HG02970 (cell line): Measurements from ENCODE around the gene GNA14.
"Not testable (repeated sequence)": the region's sequence is repeated elsewhere in the genome, so short reads cannot be mapped to it uniquely, and the experiment has no call there.

ENCODE experiments used
- ATAC-seq: cut with Tn5 transposase; IDR thresholded peaks from one replicate; pipeline ENCODE4 v1.9.1; 2021; ENCODE audit warnings: mild to moderate bottlenecking, moderate library complexity, moderate number of reproducible peaks; ENCODE audit not compliant: unreplicated experiment, low FRiP score

The GNA14 gene

DNA sequence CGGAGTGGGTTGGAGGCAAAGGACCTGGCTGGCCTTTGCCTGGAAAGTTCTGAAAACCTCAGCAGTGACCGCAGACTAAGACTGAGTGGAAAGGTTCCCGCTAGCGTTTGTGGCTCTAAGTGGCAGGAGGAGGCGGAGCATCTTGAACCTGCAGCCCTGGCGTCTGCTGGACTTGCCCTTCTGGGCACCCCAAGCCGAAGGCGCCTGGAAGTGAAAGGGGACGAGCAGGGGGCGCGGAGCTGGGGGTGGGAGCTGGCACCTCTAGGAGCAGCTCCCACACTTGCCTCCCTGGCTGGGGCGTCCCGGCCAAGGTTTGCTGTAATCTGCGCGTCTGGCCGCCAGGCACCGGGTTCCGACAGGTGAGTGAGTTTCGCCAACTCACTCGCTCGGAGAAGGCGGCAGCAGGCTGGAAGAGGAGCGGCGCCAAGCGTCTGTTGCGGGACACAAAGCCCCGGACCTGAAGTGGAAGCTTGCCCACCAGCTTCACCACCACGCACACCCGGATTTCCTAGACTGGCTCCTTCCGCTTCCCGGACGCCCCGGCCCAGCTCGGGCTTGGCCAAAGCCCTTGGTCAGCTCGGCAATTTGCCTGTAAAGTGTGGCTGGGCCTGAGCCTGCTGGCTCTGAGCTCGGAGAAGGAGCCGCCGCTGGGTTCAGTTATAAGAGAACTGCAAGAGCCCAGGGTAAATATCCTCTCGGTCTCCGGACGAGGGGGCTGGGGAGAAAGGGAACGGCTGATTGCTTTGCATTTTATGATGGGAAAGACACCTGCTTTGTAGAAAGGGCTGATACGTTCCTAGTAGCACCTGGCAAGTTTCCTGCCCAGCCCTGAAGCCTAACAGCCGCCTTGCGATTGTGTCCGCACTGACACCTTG is at the start of gene GNA14:
GNA14 (minus strand) TSS at position 89 of the 875 bp plus-strand sequence. CDS start 529 bp downstream, outside the sequence.
- no peak for ATAC-seq

DNA sequence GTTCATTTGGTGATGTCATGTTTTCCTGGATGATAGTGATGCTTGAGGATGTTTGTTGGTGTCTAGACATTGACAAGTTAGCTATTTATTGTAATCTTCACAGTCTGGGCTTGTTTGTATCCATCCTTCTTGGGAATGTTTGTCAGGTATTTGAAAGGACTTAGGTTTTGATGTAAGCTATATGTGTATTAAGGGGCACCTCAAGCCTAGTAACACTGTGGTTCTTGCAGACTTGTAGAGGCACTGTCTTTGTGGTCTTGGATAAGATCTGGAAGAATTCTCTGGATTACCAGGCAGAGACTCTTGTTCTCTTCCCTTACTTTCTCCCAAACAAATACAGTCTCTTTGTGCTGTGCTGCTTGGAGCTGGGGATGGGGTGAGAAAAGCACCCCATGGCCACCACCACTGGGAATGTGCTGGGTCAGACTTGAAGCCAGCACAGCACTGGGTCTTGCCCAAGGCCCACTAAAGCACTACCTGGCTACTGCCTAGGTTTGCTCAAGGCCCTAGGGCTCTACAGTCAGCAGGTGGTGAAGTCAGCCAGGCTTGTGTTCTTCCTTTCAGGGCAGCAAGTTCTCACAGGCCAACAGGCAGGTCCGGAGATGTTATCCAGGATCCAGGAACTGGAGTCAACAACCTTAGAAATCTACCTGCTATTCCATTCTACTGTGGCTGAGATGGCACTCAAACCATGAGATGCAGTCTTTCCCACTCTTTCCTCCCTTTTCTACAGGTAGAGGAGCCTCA is 49.3 kb upstream of the GNA14 start:
- ATAC-seq, result no peak

DNA sequence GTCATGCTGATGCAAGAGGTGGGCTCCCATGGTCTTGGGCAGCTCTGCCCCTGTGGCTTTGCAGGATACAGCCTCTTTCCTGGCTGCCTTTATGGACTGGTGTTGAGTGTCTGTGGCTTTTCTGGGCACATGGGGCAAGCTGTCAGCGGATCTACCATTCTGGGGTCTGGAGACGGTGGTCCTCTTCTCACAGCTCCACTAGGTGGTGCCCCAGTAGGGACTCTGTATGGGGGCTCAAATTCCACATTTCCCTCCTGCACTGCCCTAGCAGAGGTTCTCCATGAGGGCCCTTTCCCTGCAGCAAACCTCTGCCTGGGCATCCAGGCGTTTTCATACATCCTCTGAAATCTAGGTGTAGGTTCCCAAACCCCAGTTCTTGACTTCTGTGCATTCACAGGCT is 42.6 kb upstream of the GNA14 start:
- ATAC-seq, result not testable (repeated sequence)

DNA sequence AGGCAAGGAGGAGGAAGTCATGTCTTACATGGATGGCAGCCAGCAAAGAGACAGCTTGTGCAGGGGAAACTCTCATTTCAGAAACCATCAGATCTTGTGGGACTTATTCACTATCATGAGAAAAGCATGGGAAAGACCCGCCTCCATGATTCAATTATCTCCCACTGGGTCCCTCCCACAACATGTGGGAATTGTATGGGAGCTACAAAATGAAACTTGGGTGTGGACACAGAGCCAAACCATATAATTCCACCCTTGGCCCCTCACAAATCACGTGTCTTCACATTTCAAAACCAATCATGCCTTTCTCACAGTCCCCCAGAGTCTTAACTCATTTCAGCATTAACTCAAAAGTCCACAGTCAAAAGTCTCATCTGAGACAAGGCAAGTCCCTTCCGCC is 42.0 kb upstream of the GNA14 start:
- not testable (repeated sequence) for ATAC-seq

DNA sequence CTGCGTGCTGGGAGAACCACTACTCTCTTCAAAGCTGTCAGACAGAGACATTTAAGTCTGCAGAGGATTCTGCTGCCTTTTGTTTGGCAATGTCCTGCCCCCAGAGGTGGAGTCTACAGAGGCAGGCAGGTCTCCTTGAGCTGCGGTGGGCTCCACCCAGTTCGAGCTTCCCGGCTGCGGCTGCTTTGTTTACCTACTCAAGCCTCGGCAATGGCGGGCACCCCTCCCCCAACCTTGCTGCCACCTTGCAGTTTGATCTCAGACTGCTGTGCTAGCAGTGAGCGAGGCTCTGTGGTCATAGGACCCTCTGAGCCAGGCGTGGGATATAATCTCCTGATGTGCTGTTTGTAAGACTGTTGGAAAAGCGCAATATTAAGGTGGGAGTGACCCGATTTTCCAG is 39.6 kb upstream of the GNA14 start:
- ATAC-seq, result not testable (repeated sequence)

DNA sequence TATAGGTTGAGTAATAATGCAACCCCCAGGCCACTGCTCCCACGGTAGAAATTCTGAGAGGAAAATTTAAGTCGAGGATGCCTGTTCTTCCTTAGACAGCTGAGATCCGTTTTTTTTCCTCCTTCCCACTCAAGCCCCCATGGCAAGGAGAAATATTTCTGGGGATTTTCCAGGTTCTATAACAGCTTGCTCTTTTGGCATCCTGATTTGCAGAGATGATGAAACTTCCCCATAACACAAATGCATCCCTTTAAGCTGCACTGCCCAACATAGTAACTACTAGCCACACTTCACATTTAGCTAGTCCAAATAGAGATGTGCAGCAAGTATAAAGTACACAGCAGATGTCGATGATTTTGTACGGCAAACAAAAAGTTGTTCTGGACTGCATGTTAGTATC is 32.5 kb upstream of the GNA14 start:
- no peak for ATAC-seq

DNA sequence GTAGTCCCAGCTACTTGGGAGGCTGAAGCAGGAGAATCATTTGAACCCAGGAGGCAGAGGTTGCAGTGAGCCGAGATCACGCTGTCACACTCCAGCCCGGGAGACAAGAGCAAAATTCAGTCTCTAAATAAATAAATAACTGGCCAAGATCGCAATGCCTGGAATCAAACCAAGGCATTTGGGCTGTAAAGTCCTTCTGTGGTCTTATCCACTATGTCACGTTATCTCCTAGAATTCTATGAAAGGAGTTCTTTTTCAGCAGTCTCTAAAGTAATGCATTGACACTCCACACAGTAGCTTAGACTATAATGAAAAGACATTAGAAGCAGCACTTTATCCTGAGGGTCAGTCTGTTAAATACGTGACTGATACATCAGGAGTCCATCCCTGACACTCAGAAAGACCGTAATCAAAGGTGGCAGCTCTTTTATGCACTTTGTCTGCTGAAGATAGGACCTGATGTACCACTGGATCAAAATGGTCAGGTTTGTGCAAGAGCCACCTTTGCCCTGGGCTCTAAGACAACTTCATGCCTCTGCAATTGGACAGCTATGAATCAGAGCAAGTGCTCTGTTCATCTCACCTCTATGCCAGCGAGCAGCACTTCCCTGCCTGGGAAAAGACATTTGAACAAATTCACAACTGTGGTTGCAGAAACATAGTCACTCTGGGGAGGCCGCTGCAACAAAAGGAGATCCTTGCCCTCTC is 31.7 kb upstream of the GNA14 start:
- ATAC-seq, result no peak

DNA sequence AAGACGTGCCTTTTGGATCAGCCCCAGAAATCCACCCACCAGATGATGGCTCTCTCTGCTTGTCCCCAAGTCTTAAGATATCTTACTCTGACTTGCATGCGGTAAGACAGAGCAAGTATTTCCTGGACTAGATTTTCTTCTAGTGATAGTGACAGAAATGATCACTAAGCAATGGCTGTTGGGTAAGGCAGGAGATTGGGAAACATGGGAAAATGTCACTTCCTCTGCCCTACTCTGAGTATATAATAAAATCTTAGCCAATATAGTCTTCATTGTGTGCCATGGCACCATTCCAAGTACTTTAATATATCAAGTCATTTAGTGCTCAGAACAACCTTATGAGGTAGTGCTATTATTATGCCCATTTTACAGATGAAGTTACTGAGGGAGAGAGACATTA is 31.0 kb upstream of the GNA14 start:
- ATAC-seq, result no peak

DNA sequence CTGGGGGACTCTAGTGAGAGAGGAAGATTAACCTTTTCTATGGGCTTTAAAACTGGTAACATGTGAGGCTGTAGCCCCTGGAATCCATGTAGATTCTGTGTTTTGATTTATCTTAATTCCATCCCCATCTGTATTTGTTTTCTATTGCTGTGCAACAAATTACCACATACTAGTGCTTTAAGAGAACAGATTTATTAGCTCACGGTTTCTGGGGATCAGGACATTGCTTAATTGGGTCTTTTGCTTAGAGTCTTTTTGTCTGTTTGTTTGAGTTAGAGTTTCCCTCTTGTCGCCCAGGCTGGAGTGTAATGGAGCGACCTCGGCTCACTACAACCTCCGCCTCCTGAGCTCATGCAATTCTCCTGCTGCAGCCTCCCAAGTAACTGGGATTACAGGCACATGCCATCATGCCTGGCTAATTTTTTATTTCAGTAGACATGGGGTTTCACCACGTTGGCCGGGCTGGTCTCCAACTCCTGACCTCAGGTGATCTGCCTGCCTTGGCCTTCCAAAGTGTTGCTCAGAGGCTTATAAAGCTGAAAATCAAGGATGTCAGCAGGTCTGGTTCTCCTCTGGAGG is 29.9 kb upstream of the GNA14 start:
- no peak for ATAC-seq

DNA sequence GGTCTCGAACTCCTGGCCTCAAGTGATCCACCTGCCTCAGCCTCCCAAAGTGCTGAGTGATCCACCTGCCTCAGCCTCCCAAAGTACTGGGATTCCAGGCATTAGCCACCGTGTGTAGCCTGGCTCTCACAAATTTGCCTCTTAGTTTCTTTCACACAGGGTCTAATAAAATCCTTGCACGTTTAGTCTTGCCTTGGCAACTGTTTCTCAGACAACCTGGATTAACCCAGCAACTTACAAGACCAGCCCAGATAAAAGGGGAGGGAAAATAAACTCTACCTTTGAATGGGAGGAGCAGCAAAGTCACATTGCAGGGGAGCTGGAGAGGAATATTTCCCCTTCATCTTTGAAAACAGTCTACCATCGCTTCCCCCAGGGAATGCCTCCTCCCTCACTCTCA is 29.3 kb upstream of the GNA14 start:
- ATAC-seq, result no peak

DNA sequence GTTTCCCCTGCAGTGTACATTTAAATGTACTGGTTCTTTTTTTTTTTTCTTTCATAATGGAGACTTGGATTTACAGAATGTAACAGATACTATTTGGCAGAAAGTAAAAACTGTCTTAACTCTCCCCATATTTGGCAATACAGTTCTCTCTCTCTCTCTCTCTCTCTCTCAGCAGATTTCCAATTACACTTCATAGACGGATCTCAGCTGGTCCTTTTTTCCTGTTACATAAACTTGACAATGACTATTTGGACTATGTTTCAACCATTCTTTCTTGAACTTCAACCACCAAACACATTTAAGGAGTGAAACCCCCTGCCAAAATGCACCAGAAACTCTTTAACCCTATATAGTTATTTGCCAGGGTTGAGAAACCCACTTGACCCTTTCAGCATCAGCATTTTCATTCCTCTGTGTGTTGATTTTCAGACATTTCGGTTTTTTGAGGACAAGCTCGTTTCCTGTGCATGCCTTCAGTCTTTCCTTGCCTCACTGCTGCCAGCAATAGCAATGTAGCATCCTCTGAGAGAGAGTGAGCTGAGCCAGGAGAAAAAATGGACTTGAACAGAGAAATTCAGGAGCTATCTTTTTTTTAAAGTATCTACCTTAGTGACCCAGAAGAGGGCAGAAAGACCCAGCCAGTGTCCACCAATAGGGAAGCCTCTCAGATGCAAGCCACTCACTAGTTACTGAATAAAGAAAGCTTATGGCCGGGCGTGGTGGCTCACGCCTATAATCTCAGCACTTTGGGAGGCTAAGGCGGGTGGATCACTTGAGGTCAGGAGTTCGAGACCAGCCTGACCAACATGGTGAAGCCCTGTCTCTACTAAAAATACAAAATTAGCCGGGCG is 26.0 kb upstream of the GNA14 start:
- no peak for ATAC-seq

DNA sequence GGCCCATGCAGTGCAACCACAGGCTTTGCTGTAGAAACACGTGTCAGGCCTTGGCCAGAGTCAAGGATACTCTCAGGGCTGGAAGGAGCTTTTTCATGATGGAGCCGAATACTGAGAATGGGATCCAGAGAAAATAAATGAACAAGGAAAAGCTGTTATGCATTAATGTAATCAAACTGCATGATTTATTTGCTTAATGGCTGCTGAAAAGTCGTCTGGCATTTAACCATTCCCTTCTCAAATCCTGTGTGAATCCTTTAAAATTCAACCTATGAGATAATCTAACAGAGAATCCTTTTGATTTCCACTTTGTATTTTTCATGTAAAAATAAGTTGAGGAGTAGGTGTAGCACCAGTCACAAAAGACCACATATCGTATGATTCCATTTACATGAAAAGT is 24.1 kb upstream of the GNA14 start:
- no peak for ATAC-seq

DNA sequence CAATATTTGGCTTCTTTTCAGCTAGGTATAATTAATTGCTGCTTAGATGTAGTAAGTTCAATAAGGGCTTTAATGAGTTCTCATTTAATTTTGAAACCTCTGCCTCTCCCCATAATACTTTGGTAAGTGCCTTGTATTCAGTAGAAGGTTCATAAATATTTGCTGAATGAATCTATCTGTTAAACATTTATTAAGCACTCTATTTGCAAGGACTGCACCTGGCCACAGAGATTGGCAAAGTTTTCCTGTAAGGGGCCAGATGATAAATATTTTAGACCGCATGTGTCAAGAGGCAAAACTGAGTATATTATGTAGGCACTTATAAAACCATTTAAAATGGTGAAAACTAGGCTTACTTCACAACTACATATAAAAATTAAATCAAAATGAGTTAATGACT is 19.0 kb upstream of the GNA14 start:
- no peak for ATAC-seq

DNA sequence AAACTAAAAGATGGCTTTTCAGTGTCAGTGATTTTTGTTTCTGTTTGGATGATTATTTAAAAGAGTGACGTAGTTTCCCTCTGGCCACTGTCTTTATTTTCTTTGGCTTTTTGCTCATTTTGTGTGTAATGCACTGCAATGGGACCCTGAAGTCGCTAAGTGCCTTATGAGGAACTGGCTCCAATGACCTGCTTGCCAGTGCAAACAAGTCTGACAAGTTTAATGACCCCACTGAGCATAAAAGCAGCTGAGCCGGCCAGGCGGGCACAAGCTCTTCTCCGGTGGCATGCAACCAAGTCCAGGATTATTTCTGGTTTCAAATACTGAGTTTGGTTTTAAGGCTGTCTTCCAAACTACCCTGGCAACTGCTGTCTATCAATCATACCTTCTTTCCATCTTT is 15.6 kb upstream of the GNA14 start:
- ATAC-seq, result no peak

DNA sequence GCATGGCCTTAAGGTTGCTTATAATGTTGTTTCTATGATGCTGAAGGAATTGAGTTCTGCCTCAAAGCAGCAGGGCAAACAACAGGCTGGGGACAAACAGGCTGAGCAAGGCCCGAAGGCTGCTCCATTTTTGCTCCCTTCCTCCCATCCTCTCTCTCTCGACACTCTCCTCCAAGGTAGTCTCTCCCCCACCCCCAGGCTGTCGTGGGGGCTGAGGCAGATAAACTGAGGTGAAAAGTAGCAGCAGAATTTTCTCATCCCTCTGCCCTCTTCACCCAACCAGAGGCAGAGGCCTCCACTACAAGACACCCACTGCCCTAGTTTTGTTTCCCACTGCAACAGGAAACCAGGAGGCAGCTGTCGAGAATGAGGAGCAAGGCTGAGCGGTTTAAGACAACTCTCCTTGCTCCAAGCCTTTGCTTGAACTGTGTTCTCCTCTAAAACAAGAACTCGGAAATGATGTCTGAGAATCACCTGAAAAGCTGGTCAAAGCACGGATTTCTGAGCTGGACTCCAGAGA is 13.5 kb upstream of the GNA14 start:
- no peak for ATAC-seq

DNA sequence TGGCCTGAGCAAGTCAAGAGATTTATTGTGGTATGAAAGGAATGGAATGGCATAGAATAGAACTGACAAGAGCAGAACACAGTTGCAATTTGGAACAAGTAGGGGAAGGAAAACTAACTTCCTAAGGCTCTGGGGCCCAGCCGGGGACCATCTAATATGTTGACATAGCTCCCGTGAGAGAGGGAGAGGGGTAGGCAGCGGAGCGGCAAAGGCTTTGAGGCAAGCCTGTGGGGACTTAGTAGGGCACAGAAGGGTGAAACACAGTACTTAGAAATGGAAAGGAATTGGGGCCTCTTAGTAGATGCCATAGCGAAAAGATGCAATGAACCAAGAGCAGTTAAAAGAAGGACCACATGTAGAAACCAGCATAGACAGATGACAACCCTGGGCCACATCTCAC is 11.8 kb upstream of the GNA14 start:
- no peak for ATAC-seq

DNA sequence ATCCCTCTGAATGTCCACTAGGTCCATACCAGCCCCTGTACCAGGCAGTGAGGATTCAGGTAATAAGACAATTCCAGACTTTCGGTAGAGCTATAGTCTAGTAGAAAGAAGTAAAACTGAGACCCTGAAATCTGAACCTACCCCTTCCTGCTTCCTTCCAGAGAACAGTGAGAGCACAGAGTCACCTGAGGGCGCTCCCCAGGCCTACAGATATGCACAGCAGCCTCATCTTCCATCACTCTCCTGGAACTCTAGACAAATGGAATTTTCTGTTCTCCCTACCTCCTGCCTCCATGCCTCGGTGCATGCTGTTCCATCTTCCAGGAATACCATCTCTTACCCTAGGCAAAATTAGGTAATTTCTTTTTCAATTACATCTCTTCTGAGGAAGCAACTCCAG is 3.1 kb upstream of the GNA14 start:
- ATAC-seq, result no peak

DNA sequence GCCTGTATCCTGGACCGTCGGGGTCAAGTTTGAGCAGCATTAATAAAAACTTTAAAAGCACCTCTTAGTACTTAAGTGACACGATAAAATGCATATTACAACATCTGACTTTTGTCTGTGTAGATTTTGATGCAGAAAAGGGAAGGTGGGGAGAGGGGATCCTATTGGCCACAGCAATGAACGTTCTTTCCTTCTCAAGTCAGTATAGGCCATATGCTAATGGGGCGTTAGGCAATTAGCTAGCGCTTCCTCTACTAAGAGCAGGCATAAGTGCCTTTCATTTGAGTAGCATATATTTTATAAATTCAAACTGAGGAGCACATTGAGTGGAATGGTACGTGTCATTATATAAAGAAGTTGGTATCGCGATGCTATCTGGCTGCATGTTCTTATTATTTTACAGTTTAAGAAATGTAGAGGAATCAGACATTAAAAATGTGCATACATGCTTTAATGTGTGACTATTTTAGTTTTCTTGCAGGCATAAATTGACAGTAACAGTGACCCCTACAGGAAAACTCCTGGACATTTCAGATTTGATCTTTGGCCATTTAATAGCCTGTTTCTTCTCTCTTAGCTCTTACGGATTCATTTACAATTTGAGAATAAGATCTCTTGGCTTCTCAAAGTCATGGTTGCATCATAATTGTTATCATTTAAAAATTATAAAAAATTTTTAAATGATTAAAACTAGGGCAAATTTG is 1.1 kb upstream of the GNA14 start:
- no peak for ATAC-seq
